HG03159 (cell line): ENCODE data around the gene PIR.
A peak's percentile ranks its signal among the peaks of the same experiment; 100 is the strongest.

Source experiments
- ATAC-seq: cut with Tn5 transposase; IDR thresholded peaks from one replicate; pipeline ENCODE4 v1.9.1; 2021; ENCODE audit warnings: mild to moderate bottlenecking, moderate library complexity; ENCODE audit not compliant: unreplicated experiment

The PIR gene

GRCh38 chrX:15418707-15419181 is 74.4 kb downstream of the PIR start:
- no peak for ATAC-seq

DNA sequence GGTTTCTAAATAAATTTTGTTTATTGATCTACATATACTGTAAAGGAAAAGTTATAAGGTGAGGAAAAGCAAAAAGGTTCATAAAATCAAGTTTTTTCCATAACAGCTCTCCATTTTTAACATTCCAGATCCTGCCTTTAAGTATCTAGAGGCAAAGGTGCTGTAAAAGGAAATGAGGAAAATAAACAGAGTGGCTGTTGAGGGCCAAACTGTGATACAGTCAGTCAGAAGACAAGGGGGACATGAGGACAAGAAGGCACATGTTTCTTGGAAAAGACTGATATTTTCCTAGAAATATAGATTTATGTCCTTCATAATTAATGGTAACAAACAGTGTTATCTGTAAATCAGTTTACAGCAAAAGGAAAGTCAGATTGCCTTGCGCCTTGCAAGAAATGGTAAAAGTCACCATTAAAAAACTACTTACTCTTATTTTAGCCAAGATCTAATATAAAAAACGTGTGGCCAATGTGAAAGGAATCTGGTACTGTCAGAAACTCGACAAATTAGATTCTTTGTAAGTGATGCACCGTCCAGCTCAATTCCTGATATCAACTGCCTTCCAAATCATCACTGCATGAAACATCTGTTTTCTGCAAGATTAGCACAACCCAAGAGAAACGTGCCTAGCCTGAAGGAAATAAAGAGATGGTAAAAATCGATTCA is 75.0 kb downstream of the PIR start:
- ATAC-seq = no peak

DNA sequence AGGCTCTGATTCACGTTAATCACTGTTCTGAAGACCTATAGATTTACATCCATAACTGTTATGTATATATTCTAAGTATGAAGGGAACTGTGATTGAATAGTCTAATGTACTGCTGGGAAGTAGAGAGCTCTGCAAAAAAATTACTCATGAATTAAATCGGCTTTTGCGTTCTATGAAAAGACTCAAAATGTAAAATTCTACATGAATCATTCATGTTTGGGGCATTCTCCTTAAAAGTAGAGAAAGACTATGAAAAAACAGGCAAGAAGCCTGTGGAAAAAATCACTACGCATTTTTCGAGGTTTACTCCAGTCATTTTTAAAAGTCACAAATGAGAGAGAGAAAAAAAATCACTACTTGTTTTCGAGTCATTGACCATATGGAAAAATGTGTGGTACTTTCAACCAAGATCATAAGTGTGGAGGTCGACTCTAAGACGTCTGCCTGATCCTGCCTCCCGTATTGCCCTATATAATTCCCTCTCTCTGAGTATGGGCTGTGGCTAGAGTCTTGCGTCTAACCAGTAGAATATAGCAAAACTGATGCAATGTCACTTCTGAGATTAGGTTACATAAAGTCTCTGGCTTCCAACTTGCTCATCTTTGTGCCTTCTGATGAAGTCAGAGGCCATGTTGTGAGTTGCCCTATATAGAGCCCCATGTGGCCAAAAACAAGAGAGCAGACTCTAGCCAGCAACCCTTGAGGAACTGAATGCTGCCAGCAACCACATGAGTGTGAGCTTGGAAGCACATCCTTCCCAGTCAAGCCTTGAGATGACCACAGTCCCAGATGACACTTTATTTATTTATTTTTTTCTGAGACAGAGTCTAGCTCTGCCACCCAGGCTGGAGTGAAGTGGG is 76.8 kb downstream of the PIR start:
- peak; percentile 63 for ATAC-seq

DNA sequence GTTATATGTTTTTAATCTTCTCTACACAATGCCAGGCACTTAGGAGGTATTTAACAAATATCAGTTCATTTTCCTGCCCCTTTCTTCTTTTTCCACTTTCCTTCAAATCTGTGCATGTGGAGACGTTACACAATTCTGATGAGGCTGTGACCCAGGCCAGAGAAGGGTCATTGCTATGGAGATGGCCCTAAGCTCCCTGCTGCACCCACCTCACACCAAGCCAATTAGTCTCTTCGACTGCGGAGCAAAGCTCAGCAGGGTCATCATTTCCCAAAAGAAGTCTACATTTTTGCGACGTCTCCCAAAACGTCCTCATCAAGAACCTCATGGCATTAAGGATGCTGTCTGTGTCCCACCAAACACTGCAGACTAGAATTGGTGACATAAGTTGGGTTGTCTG is 80.0 kb downstream of the PIR start:
- no peak for ATAC-seq

DNA sequence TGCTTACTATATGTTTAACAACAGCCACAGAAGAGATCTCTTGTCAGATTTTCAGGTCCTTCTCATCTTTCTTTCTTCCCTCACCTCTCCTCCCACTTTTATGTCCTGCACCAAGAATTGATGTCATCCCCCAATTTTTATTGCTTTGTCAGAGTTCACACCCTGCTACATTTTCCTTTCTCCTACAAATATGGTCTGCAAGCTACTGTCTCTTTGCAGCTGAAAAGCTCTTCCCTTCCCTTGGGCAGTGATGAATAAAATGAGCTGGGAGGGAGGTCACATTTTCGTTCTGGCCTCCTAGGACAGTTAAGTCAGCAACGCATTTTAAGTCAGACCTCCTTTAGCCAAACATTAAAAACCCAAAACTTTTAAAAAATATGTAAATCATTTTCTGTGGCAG is 82.2 kb downstream of the PIR start:
- no peak for ATAC-seq

- no peak for ATAC-seq
These were observed 82.7 kb downstream of the PIR start for GRCh38 chrX:15410430-15410829.

- no peak for ATAC-seq
These were observed 87.3 kb downstream of the PIR start for GRCh38 chrX:15405846-15406245.

GRCh38 chrX:15404401-15405096 is 88.6 kb downstream of the PIR start:
- no peak for ATAC-seq

GRCh38 chrX:15401378-15401777 is 91.8 kb downstream of the PIR start:
- ATAC-seq = no peak

GRCh38 chrX:15399962-15400391 is 93.2 kb downstream of the PIR start:
- ATAC-seq = no peak

DNA sequence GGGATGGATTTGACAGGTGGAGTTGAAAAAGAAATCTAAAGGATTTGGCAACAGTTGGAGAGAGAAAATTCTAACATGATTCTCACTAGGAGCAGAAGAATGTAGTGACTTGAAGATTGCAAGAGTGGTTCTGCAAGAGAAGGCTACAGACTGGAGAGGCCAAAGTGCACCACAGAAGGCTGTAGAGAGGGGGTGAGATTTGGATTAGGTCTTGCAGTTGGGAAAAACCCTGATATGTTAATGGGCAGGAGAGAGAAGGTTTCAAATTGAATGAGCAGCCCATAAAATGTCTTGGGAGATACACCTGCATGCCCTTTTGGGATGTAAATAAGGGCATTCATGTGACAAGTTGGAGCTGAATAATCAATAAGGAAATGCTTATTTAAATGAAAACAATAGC is 94.3 kb downstream of the PIR start:
- no peak for ATAC-seq

DNA sequence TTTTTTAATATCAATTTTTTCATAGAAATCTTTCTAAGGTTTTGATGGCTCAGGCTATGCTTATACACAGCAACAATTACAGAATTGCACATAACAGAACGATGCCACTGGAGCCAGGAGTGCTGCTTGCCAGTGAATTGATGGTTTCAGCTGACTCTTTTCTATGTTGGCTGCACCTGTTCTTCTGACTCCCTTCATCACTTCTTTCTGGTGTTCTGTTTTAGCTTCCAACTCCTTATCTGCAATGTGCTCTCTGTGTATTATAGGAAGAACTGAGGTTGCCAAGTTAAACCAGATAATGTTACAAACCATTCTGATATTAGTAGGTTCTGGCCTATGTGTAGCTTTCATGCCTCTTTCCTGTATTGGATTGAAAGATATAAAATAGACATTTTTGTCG is 97.3 kb downstream of the PIR start:
- no peak for ATAC-seq

DNA sequence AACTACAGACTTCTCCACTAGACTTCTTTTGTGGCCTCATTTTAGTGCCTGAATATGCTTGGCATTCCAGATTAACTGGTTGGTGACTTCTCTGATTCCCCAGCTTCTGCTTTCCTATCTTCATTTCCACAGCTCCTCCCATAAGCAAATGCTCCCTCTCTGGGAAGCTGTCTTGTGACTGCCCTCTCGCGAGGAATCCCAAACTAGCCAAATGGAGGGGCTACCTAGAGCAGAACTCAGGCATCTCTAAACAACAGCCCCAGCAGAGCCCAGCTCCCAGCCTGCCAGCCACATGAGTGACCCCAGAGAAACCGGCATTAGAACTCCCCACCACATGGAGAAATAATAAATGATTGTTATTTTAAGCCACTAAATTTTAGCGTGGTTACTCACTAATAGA is 101.3 kb downstream of the PIR start:
- ATAC-seq = no peak

GRCh38 chrX:15384304-15384703 is 108.8 kb downstream of the PIR start, which contains the start of gene VEGFD:
VEGFD (minus strand) TSS chrX:15384413; CDS start chrX:15383946, 467 bp downstream.
- no peak for ATAC-seq

DNA sequence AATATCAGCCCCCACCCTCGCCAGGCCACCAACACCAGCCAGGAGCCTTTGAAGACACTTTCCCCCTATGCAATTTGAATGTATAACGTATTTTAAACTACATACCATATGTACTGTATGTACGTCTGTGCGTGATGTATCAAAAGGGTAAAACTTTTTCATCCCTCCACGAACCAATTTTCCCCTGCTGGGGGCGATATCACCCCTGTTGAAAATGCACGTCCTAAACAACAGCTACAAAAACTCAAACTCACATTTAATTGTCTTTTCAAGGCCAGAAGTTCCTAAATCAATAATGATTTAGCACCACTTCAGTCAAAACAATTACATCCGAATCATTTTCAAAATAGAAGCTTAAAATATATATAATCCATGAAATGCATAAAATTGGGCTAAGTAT is 110.3 kb downstream of the PIR start:
- no peak for ATAC-seq

DNA sequence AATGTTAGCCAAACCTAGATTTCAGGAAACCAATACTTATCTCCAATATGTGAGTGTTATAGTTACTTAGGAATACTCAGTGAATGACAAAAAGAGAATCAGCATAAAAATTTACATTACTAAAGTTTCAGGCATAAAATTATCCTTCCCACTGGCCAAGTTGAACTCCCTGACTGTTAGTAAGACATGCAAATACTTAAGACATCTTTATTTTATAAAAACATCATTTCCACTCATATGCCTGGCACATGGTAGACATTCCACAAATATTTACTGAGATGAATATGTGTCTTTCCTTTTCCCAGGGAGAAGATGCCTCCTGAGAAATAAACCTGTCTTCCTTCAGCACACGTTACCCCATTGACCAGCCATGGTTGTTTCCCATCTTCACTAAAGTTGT is 116.2 kb downstream of the PIR start:
- no peak for ATAC-seq

DNA sequence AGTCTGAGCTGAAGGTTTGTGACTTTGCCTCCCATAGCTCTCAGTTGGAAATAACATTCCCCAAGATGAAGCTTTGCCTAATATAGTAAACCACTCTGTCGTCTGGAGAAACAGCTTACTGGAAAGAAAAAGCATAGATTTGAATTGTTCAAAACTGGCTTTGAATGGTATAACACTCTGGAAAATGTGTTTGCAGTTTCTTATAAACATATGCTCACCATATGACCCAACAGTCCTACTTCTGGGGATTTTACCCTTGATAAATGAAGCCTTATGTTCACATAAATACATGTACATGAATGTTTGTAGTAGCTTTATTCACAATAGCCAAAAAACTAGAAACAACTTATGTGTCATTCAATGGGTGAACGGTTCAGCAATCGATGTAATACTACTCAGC is 119.2 kb downstream of the PIR start:
- ATAC-seq = no peak

- no peak for ATAC-seq
These were observed 126.4 kb downstream of the PIR start for GRCh38 chrX:15366506-15367352.

DNA sequence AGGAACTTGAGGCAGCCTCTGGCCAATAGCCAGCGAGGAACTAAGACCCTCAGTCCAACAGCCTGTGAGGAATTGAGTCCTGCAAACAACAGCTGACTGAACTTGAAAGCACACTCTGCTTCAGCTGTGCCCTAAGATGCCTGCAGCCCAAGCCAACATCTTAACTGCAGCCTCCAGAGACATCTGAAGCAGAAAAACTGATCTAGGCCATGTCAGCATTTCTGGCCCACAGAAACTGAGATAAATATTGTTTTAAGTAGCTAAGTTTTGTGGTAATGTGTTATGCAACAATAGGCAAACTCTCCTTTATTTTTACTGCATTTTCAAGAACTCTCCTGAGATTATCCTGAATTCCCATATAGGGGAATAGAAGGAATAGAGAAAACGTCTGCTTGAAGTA is 133.4 kb downstream of the PIR start:
- no peak for ATAC-seq

- ATAC-seq = no peak
These were observed 134.6 kb downstream of the PIR start for GRCh38 chrX:15358533-15358932.

- ATAC-seq = no peak
These were observed 136.7 kb downstream of the PIR start for GRCh38 chrX:15356444-15356843.
